SIG-M5 treated with dmso at 0.1 percent for 504 hours (cell line): ENCODE results near the gene RAB5A.
A peak's percentile ranks its signal among the peaks of the same experiment; 100 is the strongest.
"Not testable (repeated sequence)": the region's sequence is repeated elsewhere in the genome, so short reads cannot be mapped to it uniquely, and the experiment has no call there.

Experiments
- DNase-seq: peaks from one replicate; lab custom pipeline; 2025; ENCODE audit not compliant: unreplicated experiment; lab: John Stamatoyannopoulos, UW

The RAB5A gene

GRCh38 chr3:19947549-19948225 is 790 bp downstream of the RAB5A start:
- peak; percentile 59 for DNase-seq

GRCh38 chr3:19948226-19948591 is 1.3 kb downstream of the RAB5A start:
- DNase-seq = no peak

GRCh38 chr3:19950316-19950715 is 3.4 kb downstream of the RAB5A start:
- DNase-seq = no peak

GRCh38 chr3:19954676-19955075 is 7.8 kb downstream of the RAB5A start:
- no peak for DNase-seq

GRCh38 chr3:19957354-19957753 is 10.5 kb downstream of the RAB5A start:
- DNase-seq = not testable (repeated sequence)

- no peak for DNase-seq
Measured at GRCh38 chr3:19959505-19959904, 12.6 kb downstream of the RAB5A start.

GRCh38 chr3:19960696-19961095 is 13.8 kb downstream of the RAB5A start:
- no peak for DNase-seq

GRCh38 chr3:19961960-19962359 is 15.1 kb downstream of the RAB5A start:
- no peak for DNase-seq

- DNase-seq = no peak
Measured at GRCh38 chr3:19967208-19967607, 20.3 kb downstream of the RAB5A start.

- DNase-seq = no peak
Measured at GRCh38 chr3:19967812-19968211, 20.9 kb downstream of the RAB5A start.

- DNase-seq = no peak
Measured at GRCh38 chr3:19970327-19970726, 23.4 kb downstream of the RAB5A start.

GRCh38 chr3:19972054-19972453 is 25.2 kb downstream of the RAB5A start:
- no peak for DNase-seq

- DNase-seq = not testable (repeated sequence)
Measured at GRCh38 chr3:19988904-19989303, 42.0 kb downstream of the RAB5A start.

GRCh38 chr3:19994796-19995195 is 47.9 kb downstream of the RAB5A start:
- DNase-seq = no peak

GRCh38 chr3:19997502-19997901 is 50.6 kb downstream of the RAB5A start:
- DNase-seq = no peak

- no peak for DNase-seq
Measured at GRCh38 chr3:20001932-20002331, 55.0 kb downstream of the RAB5A start.

- no peak for DNase-seq
Measured at GRCh38 chr3:20007960-20008359, 61.1 kb downstream of the RAB5A start.

- DNase-seq = no peak
Measured at GRCh38 chr3:20008646-20009045, 61.7 kb downstream of the RAB5A start.

- no peak for DNase-seq
Measured at GRCh38 chr3:20012164-20012563, 65.3 kb downstream of the RAB5A start, which contains the start of gene PP2D1. PP2D1 (minus strand) TSS chr3:20012264; CDS start chr3:20012072, 192 bp downstream.

- DNase-seq = no peak
Measured at GRCh38 chr3:20013396-20013795, 66.5 kb downstream of the RAB5A start.

- no peak for DNase-seq
Measured at GRCh38 chr3:20015525-20015924, 68.6 kb downstream of the RAB5A start.

- DNase-seq = not testable (repeated sequence)
Measured at GRCh38 chr3:20016076-20016475, 69.2 kb downstream of the RAB5A start.

- DNase-seq = no peak
Measured at GRCh38 chr3:20022954-20023622, 76.2 kb downstream of the RAB5A start.
